OCI-LY7 (cell line): ENCODE results near the gene TUBAL3. TPM values are rescaled to one million over a fixed set of nuclear protein-coding genes. Genes with fewer than 3 reads are reported as not detected.

Source experiments
- BruUV-seq: library from RNA; stranded (reverse); fragments of 400-500 nt; replicated peaks from 2 replicates; lab custom pipeline; 2021; lab: Mats Ljungman, UMichigan
- CTCF ChIA-PET: fragments of 300-600 bp; sonication (Branson Sonifier 250); formaldehyde crosslinking; loops from one replicate; lab custom pipeline; 2022; ENCODE audit warnings: antibody characterized with exemption; ENCODE audit not compliant: unreplicated experiment; lab: Charles Lee
- POLR2A ChIA-PET: fragments of 300-600 bp; sonication (Branson Sonifier 250); formaldehyde crosslinking; loops from one replicate; lab custom pipeline; 2022; ENCODE audit warnings: antibody characterized with exemption; lab: Charles Lee
- DNase-seq: peaks from one replicate; pipeline ENCODE4 v3.0.0-alpha.2; 2015; ENCODE audit warnings: low spot score
- H2AFZ ChIP-seq: fragments of 200-600 bp; sonication (generic), shearing (Covaris generic); 2 replicates; pipeline ENCODE4 v1.6.1; 2014; ENCODE audit warnings: mild to moderate bottlenecking, antibody characterized with exemption, low read length, moderate library complexity
- H3K27ac ChIP-seq: fragments of 200-600 bp; sonication (generic); 2 replicates; pipeline ENCODE4 v1.5.1; 2014; ENCODE audit warnings: mixed run types, low read depth, mild to moderate bottlenecking, moderate library complexity, low read length, inconsistent platforms; ENCODE audit not compliant: poor library complexity, severe bottlenecking
- H3K36me3 ChIP-seq: fragments of 200-600 bp; sonication (generic); 2 replicates; pipeline ENCODE4 v1.6.1; 2014; ENCODE audit warnings: mild to moderate bottlenecking, antibody characterized with exemption, low read length, moderate library complexity, mixed read lengths; ENCODE audit not compliant: insufficient read depth
- H3K4me1 ChIP-seq: fragments of 200-600 bp; sonication (generic); 2 replicates; pipeline ENCODE4 v1.5.1; 2014; ENCODE audit warnings: mild to moderate bottlenecking, low read length; ENCODE audit not compliant: insufficient read depth, poor library complexity, severe bottlenecking
- H3K4me2 ChIP-seq: fragments of 200-600 bp; sonication (generic); 2 replicates; pipeline ENCODE4 v1.6.1; 2014; ENCODE audit warnings: mild to moderate bottlenecking, low read length
- H3K4me3 ChIP-seq: fragments of 200-600 bp; sonication (generic); 2 replicates; pipeline ENCODE4 v1.5.1; 2014; ENCODE audit warnings: mild to moderate bottlenecking, low read depth, low read length; ENCODE audit not compliant: poor library complexity, severe bottlenecking
- H3K79me2 ChIP-seq: fragments of 200-600 bp; sonication (generic); 2 replicates; pipeline ENCODE4 v1.6.1; 2016; ENCODE audit warnings: low read depth, mild to moderate bottlenecking, low read length, moderate library complexity, mixed read lengths; ENCODE audit not compliant: insufficient read depth
- H3K9me2 ChIP-seq: fragments of 200-600 bp; sonication (generic); 2 replicates; pipeline ENCODE4 v1.6.1; 2016; ENCODE audit warnings: mild to moderate bottlenecking, low read length, mixed read lengths; ENCODE audit not compliant: insufficient read depth
- H3K9me3 ChIP-seq: fragments of 200-600 bp; sonication (generic); 2 replicates; pipeline ENCODE4 v1.6.1; 2014; ENCODE audit warnings: mild to moderate bottlenecking, mixed run types, low read length, mixed read lengths
- H4K20me1 ChIP-seq: fragments of 200-600 bp; sonication (generic); 2 replicates; pipeline ENCODE4 v1.6.1; 2014; ENCODE audit warnings: mild to moderate bottlenecking, antibody characterized with exemption, low read length, moderate library complexity, mixed read lengths; ENCODE audit not compliant: insufficient read depth
- CTCF ChIP-seq: fragments of 200-600 bp; sonication (generic); conservative IDR thresholded peaks from 2 replicates; pipeline ENCODE4 v1.5.1; 2014; ENCODE audit warnings: mild to moderate bottlenecking, antibody characterized with exemption, low read length, moderate library complexity, mixed read lengths
- EZH2phosphoT487 ChIP-seq: fragments of 200-600 bp; sonication (generic); IDR thresholded peaks from 2 replicates; pipeline ENCODE4 v1.6.1; 2018; ENCODE audit warnings: low read depth, borderline replicate concordance, mild to moderate bottlenecking, mixed run types, antibody characterized with exemption, low read length, moderate library complexity, mixed read lengths
- intact Hi-C: fragments of 100-400 bp; cut with micrococcal nuclease; formaldehyde crosslinking; loops from one replicate; pipeline ENCODE4 v1.10.0; 2022; ENCODE audit not compliant: unreplicated experiment
- total RNA-seq, 2 experiments: library from RNA; depleted of rRNA in 1 of 2; stranded (reverse); fragments of >200 nt in 1 of 2; shearing (Covaris generic) in 1 of 2; gene quantifications; 2 replicates each; pipeline ENCODE4 v1.2.3, GENCODE V29; 2014 to 2022

TUBAL3 gene
- total RNA-seq, 2 experiments from 2014 or later = not detected

- no peak for TF ChIP-seq EZH2phosphoT487
- TF ChIP-seq CTCF = no peak
- H3K27ac ChIP-seq = no peak overlapping the region
- no peaks in the 10 kb centered on the region for H4K20me1 ChIP-seq
- peaks cover 25% of the 10 kb centered on the region for H3K36me3 ChIP-seq
- no peaks in the 10 kb centered on the region for H3K9me2 ChIP-seq
- no peaks in the 10 kb centered on the region for H3K9me3 ChIP-seq
- H2AFZ ChIP-seq = no peak overlapping the region
- no peak overlapping the region for H3K4me3 ChIP-seq
- ChIA-PET POLR2A (interaction anchor here (0.8 to 1.1 kb wide), 2 partner anchors 164 to 183 kb away, joined by 3 to 11 read pairs; no protein-coding TSS in a partner anchor), CTCF (interaction anchor here (2.5 kb wide), 1 partner anchor 183 kb away, joined by 13 read pairs; no protein-coding TSS in a partner anchor)
- intact Hi-C loops = loop anchor here (10.0 kb wide), 2 partner anchors 305 to 435 kb away; no protein-coding TSS in a partner anchor
- H3K4me1 ChIP-seq = peaks cover 12% of the 10 kb centered on the region
- H3K4me2 ChIP-seq = no peak overlapping the region
- H3K79me2 ChIP-seq = no peaks in the 10 kb centered on the region; the same call in 1 of the 2 replicates
- BruUV-seq = no TSS peak
- no peak for DNase-seq
Observed at GRCh38 chr10:5440206-5440605, 35.6 kb upstream of the TUBAL3 start.

- Histone ChIP-seq H3K9me2 (no peaks in the 10 kb centered on the region), H2AFZ (no peak overlapping the region), H3K4me3 (no peak overlapping the region), H3K36me3 (peaks cover 41% of the 10 kb centered on the region), H3K9me3 (no peaks in the 10 kb centered on the region), H4K20me1 (no peaks in the 10 kb centered on the region), H3K27ac (no peak overlapping the region), H3K4me2 (no peak overlapping the region), H3K4me1 (no peaks in the 10 kb centered on the region), H3K79me2 (no peaks in the 10 kb centered on the region; the same call in 1 of the 2 replicates)
- CTCF ChIA-PET = no interaction called here
- no peak for DNase-seq
- BruUV-seq = no TSS peak
- TF ChIP-seq EZH2phosphoT487 (no peak), CTCF (no peak)
- intact Hi-C loops = no loop called here
- POLR2A ChIA-PET = interaction anchor here (0.6 to 2.5 kb wide), 8 partner anchors 9 to 369 kb away, joined by 3 to 11 read pairs (median 3); no protein-coding TSS in a partner anchor
Observed at GRCh38 chr10:5435328-5435727, 30.7 kb upstream of the TUBAL3 start.
